ENCODE results near the gene LAMTOR1. TPM values are rescaled to one million over a fixed set of nuclear protein-coding genes. Genes with fewer than 3 reads are reported as not detected.

LAMTOR1 gene
- total and polyA plus RNA-seq, 2 donors (not counting 3 experiments of a cell fraction or from before 2014, with no cell fraction given), result 95.1 to 174 TPM

DNA sequence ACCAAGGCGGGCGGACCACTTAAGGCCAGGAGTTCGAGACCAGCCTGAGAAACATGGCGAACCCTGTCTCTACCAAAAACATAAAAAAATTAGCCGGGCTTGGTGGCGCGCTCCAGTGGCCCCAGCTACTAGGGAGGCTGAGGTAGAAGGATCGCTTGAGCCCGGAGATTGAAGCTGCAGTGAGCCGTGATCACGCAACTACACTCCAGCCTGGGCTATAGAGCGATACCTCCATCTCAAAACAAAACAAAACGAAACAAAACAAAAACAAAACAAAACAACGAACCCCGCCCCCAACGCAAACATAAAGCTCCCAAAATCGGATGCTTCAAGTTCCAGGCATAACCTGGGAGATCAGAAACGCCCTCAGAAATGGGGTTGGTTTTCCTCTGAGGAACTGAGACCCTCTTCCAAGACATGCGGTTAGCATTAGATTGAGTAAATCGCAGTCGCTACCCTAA lies 21.9 kb downstream of the LAMTOR1 start:
- no peak for DNase-seq (ENCODE audit: low read depth, low spot score)
- no peak for FAIRE-seq
- dilution Hi-C loops (cut with MboI; ENCODE audit: extremely low pct_ligation_motif_present, low sequenced_read_pairs), result loop anchor here (10.0 kb wide), 1 partner anchor 56 kb away; no protein-coding TSS in a partner anchor
- TF ChIP-seq FOS (IDR thresholded peaks at IDR 0.05; ENCODE audit: borderline replicate concordance, insufficient read depth, low read length) (no peak), CTCF (IDR thresholded peaks at IDR 0.05; ENCODE audit: extremely low read depth in 1 of 2, insufficient read depth in 1 of 2, low read depth in 1 of 2, low read length in 2 of 2) (no peak), JUN (IDR thresholded peaks at IDR 0.05; ENCODE audit: borderline replicate concordance, insufficient read depth, insufficient read length, low read depth) (no peak), POLR2A (IDR thresholded peaks at IDR 0.05; ENCODE audit: low read depth, low read length) (no peak), EZH2 (IDR thresholded peaks at IDR 0.05; ENCODE audit: borderline replicate concordance, low read depth, low read length, severe bottlenecking) (no peak), MAX (IDR thresholded peaks at IDR 0.05; ENCODE audit: insufficient read depth, insufficient read length) (no peak), GATA2 (IDR thresholded peaks at IDR 0.05; ENCODE audit: insufficient read depth, insufficient read length, low read depth, low read length) (no peak), POLR2AphosphoS5 (IDR thresholded peaks at IDR 0.05; ENCODE audit: insufficient read depth, low read depth, low read length) (no peak), MYC (IDR thresholded peaks at IDR 0.05; ENCODE audit: low read depth, low read length) (no peak)
- peaks cover 37% of the 10 kb centered on the region for H3K79me2 ChIP-seq (ENCODE audit: control insufficient read depth, insufficient read depth, low read length)
- peak overlapping the region; percentile 19 for H3K4me2 ChIP-seq (ENCODE audit: insufficient read depth, low read length)
- intact Hi-C loops (cut with micrococcal nuclease), result loop anchor here (2.0 kb wide), 1 partner anchor 64 kb away; no protein-coding TSS in a partner anchor
- H3K27ac ChIP-seq (ENCODE audit: insufficient read depth, low read depth, low read length), result peak overlapping the region; percentile 94
- no peaks in the 10 kb centered on the region for H3K27me3 ChIP-seq (ENCODE audit: control insufficient read depth in 2 of 2, insufficient read depth in 2 of 2, low read length in 2 of 2)
- peak overlapping the region in 2 of 3 experiments; percentile 39 to 41 for H3K4me3 ChIP-seq (replicated peaks in 1 of 3; ENCODE audit: insufficient read depth in 1 of 3, low read depth in 1 of 3, low read length in 3 of 3)
- no peaks in the 10 kb centered on the region for H3K36me3 ChIP-seq (ENCODE audit: control insufficient read depth in 2 of 2, extremely low read depth in 1 of 2, insufficient read depth in 2 of 2, low read length in 2 of 2)
- BruUV-seq (replicated peaks), result TSS peak; percentile 88
- H3K9ac ChIP-seq (replicated peaks; ENCODE audit: extremely low read depth, insufficient read depth, low read length), result peak overlapping the region; percentile 73
- ChIA-PET CTCF (interaction anchor here (0.6 to 2.4 kb wide), 7 partner anchors 10 to 155 kb away, joined by 3 to 29 read pairs (median 4); no protein-coding TSS in a partner anchor), POLR2A (no interaction called here)
- H3K9me3 ChIP-seq (replicated peaks; ENCODE audit: control insufficient read depth, insufficient read depth, low read length), result no peaks in the 10 kb centered on the region
- no peaks in the 10 kb centered on the region for H3K9me1 ChIP-seq (replicated peaks; ENCODE audit: control insufficient read depth, extremely low read depth, insufficient read depth, low read length)
- peaks cover 28% of the 10 kb centered on the region for H3K4me1 ChIP-seq (ENCODE audit: control insufficient read depth, extremely low read depth, insufficient read depth, low read length)
- peak overlapping the region; percentile 18 for H2AFZ ChIP-seq (ENCODE audit: low read depth, low read length)
- no peaks in the 10 kb centered on the region for H4K20me1 ChIP-seq (replicated peaks; ENCODE audit: control insufficient read depth, extremely low read depth, insufficient read depth, low read length)
